ENCODE measurements around the gene HSFX2.

DNA sequence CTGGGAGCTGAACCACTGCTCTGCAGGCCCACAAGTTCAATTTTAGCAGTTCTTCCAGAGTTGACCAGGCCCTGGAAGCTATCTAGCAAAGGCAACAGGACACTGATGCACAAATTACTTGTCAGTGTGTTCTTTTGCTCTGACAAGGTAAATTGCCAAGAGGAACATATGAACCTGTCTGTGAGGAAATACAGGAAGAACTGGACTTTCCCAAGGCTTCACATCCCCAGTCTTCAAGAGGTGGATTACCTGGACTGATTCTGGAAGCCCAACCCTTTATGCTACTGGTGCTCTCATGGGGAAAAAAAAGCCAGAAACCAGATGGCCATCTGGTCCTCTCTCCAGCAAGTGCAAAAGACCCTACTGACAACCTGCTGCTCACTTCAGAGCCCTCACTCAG, 38.4 kb upstream of the HSFX2 start:
- TF ChIP-seq, protein P1, sequence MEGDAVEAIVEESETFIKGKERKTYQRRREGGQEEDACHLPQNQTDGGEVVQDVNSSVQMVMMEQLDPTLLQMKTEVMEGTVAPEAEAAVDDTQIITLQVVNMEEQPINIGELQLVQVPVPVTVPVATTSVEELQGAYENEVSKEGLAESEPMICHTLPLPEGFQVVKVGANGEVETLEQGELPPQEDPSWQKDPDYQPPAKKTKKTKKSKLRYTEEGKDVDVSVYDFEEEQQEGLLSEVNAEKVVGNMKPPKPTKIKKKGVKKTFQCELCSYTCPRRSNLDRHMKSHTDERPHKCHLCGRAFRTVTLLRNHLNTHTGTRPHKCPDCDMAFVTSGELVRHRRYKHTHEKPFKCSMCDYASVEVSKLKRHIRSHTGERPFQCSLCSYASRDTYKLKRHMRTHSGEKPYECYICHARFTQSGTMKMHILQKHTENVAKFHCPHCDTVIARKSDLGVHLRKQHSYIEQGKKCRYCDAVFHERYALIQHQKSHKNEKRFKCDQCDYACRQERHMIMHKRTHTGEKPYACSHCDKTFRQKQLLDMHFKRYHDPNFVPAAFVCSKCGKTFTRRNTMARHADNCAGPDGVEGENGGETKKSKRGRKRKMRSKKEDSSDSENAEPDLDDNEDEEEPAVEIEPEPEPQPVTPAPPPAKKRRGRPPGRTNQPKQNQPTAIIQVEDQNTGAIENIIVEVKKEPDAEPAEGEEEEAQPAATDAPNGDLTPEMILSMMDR (conservative IDR thresholded peaks at IDR 0.05 in 1 of 2, IDR thresholded peaks at IDR 0.05 in 1 of 2; ENCODE audit: extremely low read depth in 1 of 2, insufficient read depth in 1 of 2, low read depth in 1 of 2, low read length in 2 of 2): no peak
- no peak for TF ChIP-seq EZH2 (IDR thresholded peaks at IDR 0.05; ENCODE audit: borderline replicate concordance, low read length)
